T-helper 1 cell treated with Interleukin-12 subunit alpha and Interleukin-12 subunit beta and Interleukin-4 antibody, amounts not matched to agents 30 μg/mL and 1 μg/mL, for 36 hours (primary cell): ENCODE data around the gene UST.

Experiments used
- H3K27ac Mint-ChIP-seq: one replicate; pipeline ENCODE4 v1.8.0; 2021; ENCODE audit warnings: mild to moderate bottlenecking, mixed read lengths
- H3K27me3 Mint-ChIP-seq: one replicate; pipeline ENCODE4 v1.8.0; 2021; ENCODE audit warnings: low read depth, mixed read lengths
- H3K36me3 Mint-ChIP-seq: one replicate; pipeline ENCODE4 v1.8.0; 2021; ENCODE audit warnings: low read depth, mixed read lengths
- H3K4me1 Mint-ChIP-seq: one replicate; pipeline ENCODE4 v1.8.0; 2021; ENCODE audit warnings: low read depth, mixed read lengths
- H3K4me3 Mint-ChIP-seq: one replicate; pipeline ENCODE4 v1.8.0; 2021; ENCODE audit warnings: mild to moderate bottlenecking, moderate library complexity, mixed read lengths
- H3K9me3 Mint-ChIP-seq: one replicate; pipeline ENCODE4 v1.8.0; 2021; ENCODE audit warnings: mixed read lengths

The UST gene

GRCh38 chr6:149118737-149119653 lies 372.2 kb downstream of the UST start:
- no peaks in the 10 kb centered on the region for H3K27me3 Mint-ChIP-seq
- H3K4me3 Mint-ChIP-seq: no peak overlapping the region
- peaks cover 25% of the 10 kb centered on the region for H3K9me3 Mint-ChIP-seq
- H3K27ac Mint-ChIP-seq: peak overlapping the region; percentile 49
- peaks cover 66% of the 10 kb centered on the region for H3K4me1 Mint-ChIP-seq
- peaks cover 57% of the 10 kb centered on the region for H3K36me3 Mint-ChIP-seq

- Mint-ChIP-seq H3K4me1 (peaks cover 69% of the 10 kb centered on the region), H3K9me3 (peaks cover 46% of the 10 kb centered on the region), H3K4me3 (peak overlapping the region; percentile 7), H3K36me3 (peaks cover 64% of the 10 kb centered on the region), H3K27ac (peak overlapping the region; percentile 70), H3K27me3 (no peaks in the 10 kb centered on the region)
Measured at GRCh38 chr6:149122850-149123821, 376.3 kb downstream of the UST start.

GRCh38 chr6:149125309-149125708 lies 378.5 kb downstream of the UST start:
- H3K4me1 Mint-ChIP-seq: peaks cover 73% of the 10 kb centered on the region
- no peak overlapping the region for H3K27ac Mint-ChIP-seq
- H3K4me3 Mint-ChIP-seq: no peak overlapping the region
- peaks cover 62% of the 10 kb centered on the region for H3K36me3 Mint-ChIP-seq
- H3K27me3 Mint-ChIP-seq: no peaks in the 10 kb centered on the region
- H3K9me3 Mint-ChIP-seq: peaks cover 46% of the 10 kb centered on the region
